Measurements from ENCODE around the gene STT3B.

DNA sequence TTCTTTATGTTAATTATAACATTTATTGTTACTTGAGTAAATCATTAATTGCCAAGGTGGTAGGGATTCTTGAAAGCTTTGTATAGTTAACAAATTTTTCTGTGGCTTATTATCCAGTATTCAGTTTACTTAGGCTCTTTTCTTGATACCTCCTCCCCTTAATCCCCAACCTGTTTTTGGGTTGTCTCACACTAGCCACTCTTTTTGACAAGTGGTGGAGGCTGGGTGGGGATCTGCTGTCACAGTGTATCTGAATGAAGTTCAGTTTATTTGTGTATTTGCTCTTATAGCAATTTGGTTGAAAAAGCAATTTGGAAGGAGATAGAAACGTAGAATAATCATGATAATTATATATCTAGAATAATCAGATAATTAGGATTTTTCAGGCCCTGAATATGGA is 43.8 kb downstream of the STT3B start:
- TF ChIP-seq, protein P1, sequence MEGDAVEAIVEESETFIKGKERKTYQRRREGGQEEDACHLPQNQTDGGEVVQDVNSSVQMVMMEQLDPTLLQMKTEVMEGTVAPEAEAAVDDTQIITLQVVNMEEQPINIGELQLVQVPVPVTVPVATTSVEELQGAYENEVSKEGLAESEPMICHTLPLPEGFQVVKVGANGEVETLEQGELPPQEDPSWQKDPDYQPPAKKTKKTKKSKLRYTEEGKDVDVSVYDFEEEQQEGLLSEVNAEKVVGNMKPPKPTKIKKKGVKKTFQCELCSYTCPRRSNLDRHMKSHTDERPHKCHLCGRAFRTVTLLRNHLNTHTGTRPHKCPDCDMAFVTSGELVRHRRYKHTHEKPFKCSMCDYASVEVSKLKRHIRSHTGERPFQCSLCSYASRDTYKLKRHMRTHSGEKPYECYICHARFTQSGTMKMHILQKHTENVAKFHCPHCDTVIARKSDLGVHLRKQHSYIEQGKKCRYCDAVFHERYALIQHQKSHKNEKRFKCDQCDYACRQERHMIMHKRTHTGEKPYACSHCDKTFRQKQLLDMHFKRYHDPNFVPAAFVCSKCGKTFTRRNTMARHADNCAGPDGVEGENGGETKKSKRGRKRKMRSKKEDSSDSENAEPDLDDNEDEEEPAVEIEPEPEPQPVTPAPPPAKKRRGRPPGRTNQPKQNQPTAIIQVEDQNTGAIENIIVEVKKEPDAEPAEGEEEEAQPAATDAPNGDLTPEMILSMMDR (IDR thresholded peaks at IDR 0.05 in 4 of 5, conservative IDR thresholded peaks at IDR 0.05 in 1 of 5), result no peak
- no peak for TF ChIP-seq POLR2A (IDR thresholded peaks at IDR 0.05)
